Brain microvascular endothelial cell (primary cell): ENCODE measurements around the gene ZNF785.

Experiments used
- DNase-seq: peaks from one replicate; pipeline ENCODE4 v3.0.0-alpha.2; 2020
- H3K27ac ChIP-seq: fragments of 250-450 bp; sonication (Bioruptor Pico); 2 replicates; pipeline ENCODE4 v1.5.1; 2020; ENCODE audit warnings: mild to moderate bottlenecking, moderate library complexity
- H3K27me3 ChIP-seq: fragments of 250-450 bp; sonication (Bioruptor Pico); replicated peaks from 2 replicates; pipeline ENCODE4 v1.5.1; 2020; ENCODE audit warnings: mild to moderate bottlenecking
- H3K36me3 ChIP-seq: fragments of 250-450 bp; sonication (Bioruptor Pico); replicated peaks from 2 replicates; pipeline ENCODE4 v1.5.1; 2020; ENCODE audit warnings: mild to moderate bottlenecking
- H3K4me3 ChIP-seq: 2 replicates; pipeline ENCODE4 v1.5.1; 2011; ENCODE audit warnings: low read depth, mild to moderate bottlenecking, control low read depth, low read length, moderate library complexity
- in situ Hi-C: cut with HindIII; loops from 2 replicates; pipeline ENCODE4 v1.10.0; 2017; ENCODE audit warnings: low sequenced_read_pairs, low pct_ligation_motif_present
- TF ChIP-seq, protein P1 (sequence below): IDR thresholded peaks from 2 replicates; pipeline ENCODE4 v1.5.1; 2011; ENCODE audit warnings: low read depth, mild to moderate bottlenecking, moderate library complexity, low read length, control low read depth, inconsistent platforms; ENCODE audit errors: missing control alignments

The ZNF785 gene

DNA sequence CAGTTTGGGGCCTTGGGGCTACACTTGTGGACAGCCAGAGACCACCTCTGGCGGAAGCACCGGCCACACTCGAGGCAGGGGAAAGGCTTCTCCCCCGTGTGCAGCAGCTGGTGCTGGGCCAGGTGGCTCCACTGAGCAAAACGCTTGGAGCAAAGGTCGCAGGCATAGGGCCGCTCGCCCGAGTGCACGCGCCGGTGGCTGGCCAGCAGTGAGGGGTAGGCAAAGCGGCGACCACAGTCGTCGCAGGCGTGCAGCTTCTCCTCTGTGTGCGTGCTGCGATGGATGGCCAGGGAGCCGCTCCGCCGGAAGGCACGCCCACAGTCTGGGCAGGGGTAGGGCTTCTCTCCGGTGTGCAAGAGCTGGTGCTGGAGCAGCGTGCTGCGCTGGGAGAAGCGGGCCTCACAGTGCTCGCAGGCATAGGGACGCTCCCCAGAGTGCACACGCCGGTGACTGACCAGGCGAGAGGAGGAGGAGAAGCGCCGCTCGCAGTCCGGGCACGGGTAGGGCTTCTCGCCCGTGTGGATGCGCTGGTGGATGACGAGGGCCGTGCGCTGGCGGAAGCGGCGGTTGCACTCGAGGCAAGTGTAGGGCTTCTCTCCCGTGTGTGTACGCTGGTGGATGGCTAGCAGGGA is 18.9 kb upstream of the ZNF785 start:
- Histone ChIP-seq H3K36me3 (peaks cover 19% of the 10 kb centered on the region), H3K27ac (no peak overlapping the region), H3K27me3 (no peaks in the 10 kb centered on the region), H3K4me3 (no peak overlapping the region)
- DNase-seq = no peak
- in situ Hi-C loops = loop anchor here (25.0 kb wide), 1 partner anchor 167 kb away; the partner anchor contains the start of genes DCTPP1 and SEPHS2
- TF ChIP-seq, protein P1, sequence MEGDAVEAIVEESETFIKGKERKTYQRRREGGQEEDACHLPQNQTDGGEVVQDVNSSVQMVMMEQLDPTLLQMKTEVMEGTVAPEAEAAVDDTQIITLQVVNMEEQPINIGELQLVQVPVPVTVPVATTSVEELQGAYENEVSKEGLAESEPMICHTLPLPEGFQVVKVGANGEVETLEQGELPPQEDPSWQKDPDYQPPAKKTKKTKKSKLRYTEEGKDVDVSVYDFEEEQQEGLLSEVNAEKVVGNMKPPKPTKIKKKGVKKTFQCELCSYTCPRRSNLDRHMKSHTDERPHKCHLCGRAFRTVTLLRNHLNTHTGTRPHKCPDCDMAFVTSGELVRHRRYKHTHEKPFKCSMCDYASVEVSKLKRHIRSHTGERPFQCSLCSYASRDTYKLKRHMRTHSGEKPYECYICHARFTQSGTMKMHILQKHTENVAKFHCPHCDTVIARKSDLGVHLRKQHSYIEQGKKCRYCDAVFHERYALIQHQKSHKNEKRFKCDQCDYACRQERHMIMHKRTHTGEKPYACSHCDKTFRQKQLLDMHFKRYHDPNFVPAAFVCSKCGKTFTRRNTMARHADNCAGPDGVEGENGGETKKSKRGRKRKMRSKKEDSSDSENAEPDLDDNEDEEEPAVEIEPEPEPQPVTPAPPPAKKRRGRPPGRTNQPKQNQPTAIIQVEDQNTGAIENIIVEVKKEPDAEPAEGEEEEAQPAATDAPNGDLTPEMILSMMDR = no peak

DNA sequence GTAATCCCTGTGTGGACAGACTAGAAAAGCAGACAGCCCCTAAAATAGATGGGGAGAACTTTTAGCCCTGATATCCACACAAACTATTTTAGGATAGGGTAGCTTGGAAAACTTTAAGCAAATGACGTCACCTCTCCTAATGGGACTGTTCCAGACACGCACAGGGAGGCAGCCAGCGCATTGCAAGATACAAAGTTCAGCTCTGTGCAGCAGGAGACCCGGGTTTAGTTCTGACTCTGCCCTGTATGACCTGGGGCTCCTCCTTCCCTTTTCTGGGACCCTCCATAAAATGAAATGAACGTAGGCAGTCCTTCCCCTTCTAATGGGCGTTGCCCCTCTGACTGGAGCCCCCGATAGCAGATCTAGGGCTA is 18.4 kb upstream of the ZNF785 start:
- H3K27ac ChIP-seq = no peak overlapping the region
- H3K36me3 ChIP-seq = peaks cover 19% of the 10 kb centered on the region
- in situ Hi-C loops = loop anchor here (25.0 kb wide), 1 partner anchor 167 kb away; the partner anchor contains the start of genes DCTPP1 and SEPHS2
- H3K27me3 ChIP-seq = no peaks in the 10 kb centered on the region
- H3K4me3 ChIP-seq = no peak overlapping the region
- TF ChIP-seq, protein P1 = no peak
- no peak for DNase-seq

DNA sequence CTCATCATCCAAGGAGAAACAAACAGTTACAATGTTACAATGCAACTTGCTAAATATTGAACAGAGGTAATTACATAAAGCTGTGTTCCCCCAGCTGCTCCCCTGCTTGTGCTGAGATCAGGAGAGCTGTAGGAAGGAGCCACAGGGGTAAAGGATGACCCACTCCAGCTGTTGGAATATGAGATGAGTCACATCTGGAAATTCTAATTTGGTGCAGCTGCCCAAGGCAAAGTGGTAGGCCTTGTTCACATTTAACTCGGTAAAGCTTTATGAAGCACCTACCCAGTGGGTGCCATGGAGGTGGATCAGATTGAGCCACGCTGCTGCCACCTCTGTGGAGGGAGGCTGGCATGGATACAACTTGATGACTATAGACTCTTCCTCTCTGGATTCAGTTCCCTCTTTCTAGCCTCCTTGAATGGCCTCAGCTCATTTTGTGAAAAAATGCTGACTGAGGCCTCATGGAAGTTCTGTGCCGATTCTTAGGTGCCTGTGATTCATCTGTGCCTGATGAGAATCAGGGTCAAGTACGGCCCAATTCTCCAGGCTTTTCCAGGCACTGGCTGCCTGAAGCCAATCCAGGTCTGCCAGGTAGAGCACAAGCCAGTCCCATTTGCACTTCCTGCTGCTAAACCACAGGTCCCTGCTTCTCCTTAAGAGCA is 17.2 kb upstream of the ZNF785 start:
- in situ Hi-C loops = loop anchor here (25.0 kb wide), 1 partner anchor 165 kb away; the partner anchor contains the start of genes DCTPP1 and SEPHS2
- TF ChIP-seq, protein P1 = no peak
- Histone ChIP-seq H3K27me3 (no peaks in the 10 kb centered on the region), H3K4me3 (no peak overlapping the region), H3K36me3 (peaks cover 19% of the 10 kb centered on the region), H3K27ac (no peak overlapping the region)
- DNase-seq = no peak

DNA sequence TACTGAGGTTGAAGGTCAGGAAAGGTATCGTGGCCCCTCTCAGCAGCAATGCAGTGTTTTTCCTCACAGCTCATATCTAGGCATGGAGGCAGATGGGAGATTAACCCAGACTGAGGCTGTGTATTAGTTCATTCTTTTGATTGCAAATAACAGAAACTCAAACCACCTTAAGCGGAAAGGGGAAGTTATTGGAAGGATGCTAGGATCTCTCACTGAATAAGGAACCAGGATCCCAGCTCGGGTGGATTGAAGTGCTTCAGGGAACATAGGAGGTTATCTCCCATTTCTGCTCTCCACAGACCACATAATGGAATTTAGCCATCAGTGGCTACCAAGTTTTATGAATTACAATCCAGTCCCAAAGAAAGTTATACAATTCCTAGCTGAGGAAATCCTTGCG is 16.5 kb upstream of the ZNF785 start:
- in situ Hi-C loops = loop anchor here (25.0 kb wide), 1 partner anchor 165 kb away; the partner anchor contains the start of genes DCTPP1 and SEPHS2
- Histone ChIP-seq H3K4me3 (no peak overlapping the region), H3K27me3 (no peaks in the 10 kb centered on the region), H3K27ac (no peak overlapping the region), H3K36me3 (peaks cover 19% of the 10 kb centered on the region)
- no peak for DNase-seq
- TF ChIP-seq, protein P1 = no peak

DNA sequence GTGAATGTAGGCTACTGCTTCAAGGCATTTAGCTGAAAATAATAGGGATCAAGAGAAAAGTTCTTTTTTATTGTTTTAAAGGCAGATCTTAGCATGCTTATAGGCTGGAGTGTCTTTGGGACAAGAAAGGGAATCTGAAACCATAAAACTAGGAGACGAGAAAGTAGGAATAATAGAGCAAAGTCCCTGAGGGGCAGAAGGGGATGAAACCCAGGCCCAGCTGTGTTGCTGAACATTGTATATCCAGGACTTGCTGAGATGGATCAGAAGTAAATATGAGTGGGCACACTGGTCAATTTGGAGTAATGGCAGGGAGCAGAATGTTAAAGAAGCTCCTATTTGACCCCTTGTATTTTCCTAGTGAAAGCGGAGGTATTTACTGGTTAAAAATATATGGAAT is 15.4 kb upstream of the ZNF785 start:
- no peak overlapping the region for H3K4me3 ChIP-seq
- no peak overlapping the region for H3K27ac ChIP-seq
- TF ChIP-seq, protein P1 = no peak
- H3K27me3 ChIP-seq = no peaks in the 10 kb centered on the region
- no peak for DNase-seq
- peaks cover 19% of the 10 kb centered on the region for H3K36me3 ChIP-seq
- in situ Hi-C loops = loop anchor here (25.0 kb wide), 1 partner anchor 164 kb away; the partner anchor contains the start of genes DCTPP1 and SEPHS2
